Measurements from ENCODE around the gene MS4A15. TPM values are rescaled to one million over a fixed set of nuclear protein-coding genes. Genes with fewer than 3 reads are reported as not detected.
"Not testable (repeated sequence)": the region's sequence is repeated elsewhere in the genome, so short reads cannot be mapped to it uniquely, and the experiment has no call there.

Gene MS4A15
- total RNA-seq, 1 donor from 2014 or later: not detected

DNA sequence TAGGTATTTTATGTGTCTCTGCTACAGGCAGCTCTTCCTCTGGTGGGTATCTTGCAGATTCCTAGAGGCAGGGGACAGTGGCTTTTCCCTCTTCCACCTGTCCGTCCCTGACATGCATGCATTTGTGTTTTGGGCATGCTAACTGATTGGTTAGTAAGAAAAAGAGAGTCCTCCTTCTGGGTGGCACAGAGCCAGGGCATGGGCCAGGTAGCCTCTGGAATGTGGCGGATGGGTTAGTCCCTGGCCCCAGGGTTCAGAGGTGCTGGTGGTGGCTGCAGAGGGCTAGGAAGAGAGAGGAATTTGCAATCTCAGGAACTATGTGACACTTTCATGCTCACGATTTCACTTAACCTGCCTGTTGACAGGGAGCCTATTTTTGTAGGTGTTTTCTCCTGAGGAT, 5.8 kb upstream of the MS4A15 start:
- TF ChIP-seq, protein P1, sequence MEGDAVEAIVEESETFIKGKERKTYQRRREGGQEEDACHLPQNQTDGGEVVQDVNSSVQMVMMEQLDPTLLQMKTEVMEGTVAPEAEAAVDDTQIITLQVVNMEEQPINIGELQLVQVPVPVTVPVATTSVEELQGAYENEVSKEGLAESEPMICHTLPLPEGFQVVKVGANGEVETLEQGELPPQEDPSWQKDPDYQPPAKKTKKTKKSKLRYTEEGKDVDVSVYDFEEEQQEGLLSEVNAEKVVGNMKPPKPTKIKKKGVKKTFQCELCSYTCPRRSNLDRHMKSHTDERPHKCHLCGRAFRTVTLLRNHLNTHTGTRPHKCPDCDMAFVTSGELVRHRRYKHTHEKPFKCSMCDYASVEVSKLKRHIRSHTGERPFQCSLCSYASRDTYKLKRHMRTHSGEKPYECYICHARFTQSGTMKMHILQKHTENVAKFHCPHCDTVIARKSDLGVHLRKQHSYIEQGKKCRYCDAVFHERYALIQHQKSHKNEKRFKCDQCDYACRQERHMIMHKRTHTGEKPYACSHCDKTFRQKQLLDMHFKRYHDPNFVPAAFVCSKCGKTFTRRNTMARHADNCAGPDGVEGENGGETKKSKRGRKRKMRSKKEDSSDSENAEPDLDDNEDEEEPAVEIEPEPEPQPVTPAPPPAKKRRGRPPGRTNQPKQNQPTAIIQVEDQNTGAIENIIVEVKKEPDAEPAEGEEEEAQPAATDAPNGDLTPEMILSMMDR (conservative IDR thresholded peaks at IDR 0.05): no peak
- Mint-ChIP-seq H3K27me3 (ENCODE audit: low read depth) (peaks cover 33% of the 10 kb centered on the region), H3K4me1 (no peaks in the 10 kb centered on the region)

DNA sequence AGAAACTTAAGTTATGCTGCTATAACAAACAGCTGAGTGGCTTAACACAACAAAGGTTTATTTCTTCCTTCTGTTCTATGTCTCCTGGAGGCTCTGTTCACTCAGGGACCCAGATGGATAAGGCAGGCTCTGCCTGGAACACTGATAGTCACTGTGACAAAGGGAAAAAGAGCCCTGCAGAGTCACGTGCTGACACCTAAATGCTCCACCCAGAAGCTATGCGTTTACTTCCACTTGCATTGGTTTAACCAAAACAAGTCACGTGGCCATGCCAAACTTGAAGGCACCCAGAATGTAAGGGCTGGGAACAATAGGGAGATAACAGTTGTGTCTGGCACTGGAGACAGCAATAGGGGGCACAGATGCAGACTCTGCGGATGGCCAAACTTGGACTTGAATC, 3.4 kb upstream of the MS4A15 start:
- H3K27ac Mint-ChIP-seq (ENCODE audit: unreplicated experiment): no peak overlapping the region

More for the DNA sequence above, 5.8 kb upstream of the MS4A15 start:
- H3K36me3 Mint-ChIP-seq (ENCODE audit: low read depth): no peaks in the 10 kb centered on the region
- no peak overlapping the region for H3K27ac Mint-ChIP-seq (ENCODE audit: unreplicated experiment)
- H3K9me3 Mint-ChIP-seq: peaks cover 4% of the 10 kb centered on the region
- no peak overlapping the region for H3K4me3 Mint-ChIP-seq
- no peak for DNase-seq (ENCODE audit: low read depth, low spot score)

DNA sequence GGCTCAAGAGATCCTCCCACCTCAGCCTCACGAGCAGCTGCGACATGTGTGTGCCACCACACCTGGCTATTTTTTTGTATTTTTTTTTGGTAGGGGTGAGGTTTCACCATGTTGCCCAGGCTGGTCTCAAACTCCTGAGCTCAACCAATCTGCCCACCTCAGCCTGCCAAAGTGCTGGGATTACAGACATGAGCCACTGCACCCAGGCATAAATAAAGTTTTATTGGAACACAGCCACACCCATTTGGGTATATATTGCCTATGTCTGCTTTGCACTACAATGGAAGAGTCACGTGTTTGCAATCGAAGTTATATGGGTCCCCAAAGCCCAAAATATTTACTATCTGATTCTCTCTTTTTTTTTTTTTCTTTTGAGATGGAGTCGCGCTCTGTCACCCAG, 1.8 kb upstream of the MS4A15 start:
- H3K36me3 Mint-ChIP-seq (ENCODE audit: low read depth): no peaks in the 10 kb centered on the region
- peaks cover 36% of the 10 kb centered on the region for H3K27me3 Mint-ChIP-seq (ENCODE audit: low read depth)
- TF ChIP-seq, protein P1 (conservative IDR thresholded peaks at IDR 0.05): no peak
- no peaks in the 10 kb centered on the region for H3K4me1 Mint-ChIP-seq
- no peak overlapping the region for H3K4me3 Mint-ChIP-seq
- DNase-seq (ENCODE audit: low read depth, low spot score): no peak
- H3K9me3 Mint-ChIP-seq: peaks cover 2% of the 10 kb centered on the region
- no peak overlapping the region for H3K27ac Mint-ChIP-seq (ENCODE audit: unreplicated experiment)

More for the DNA sequence above, 3.4 kb upstream of the MS4A15 start:
- Mint-ChIP-seq H3K4me3 (no peak overlapping the region), H3K9me3 (peaks cover 2% of the 10 kb centered on the region), H3K4me1 (no peaks in the 10 kb centered on the region), H3K27me3 (ENCODE audit: low read depth) (peaks cover 33% of the 10 kb centered on the region), H3K36me3 (ENCODE audit: low read depth) (no peaks in the 10 kb centered on the region)
- TF ChIP-seq, protein P1 (conservative IDR thresholded peaks at IDR 0.05): no peak
- no peak for DNase-seq (ENCODE audit: low read depth, low spot score)

DNA sequence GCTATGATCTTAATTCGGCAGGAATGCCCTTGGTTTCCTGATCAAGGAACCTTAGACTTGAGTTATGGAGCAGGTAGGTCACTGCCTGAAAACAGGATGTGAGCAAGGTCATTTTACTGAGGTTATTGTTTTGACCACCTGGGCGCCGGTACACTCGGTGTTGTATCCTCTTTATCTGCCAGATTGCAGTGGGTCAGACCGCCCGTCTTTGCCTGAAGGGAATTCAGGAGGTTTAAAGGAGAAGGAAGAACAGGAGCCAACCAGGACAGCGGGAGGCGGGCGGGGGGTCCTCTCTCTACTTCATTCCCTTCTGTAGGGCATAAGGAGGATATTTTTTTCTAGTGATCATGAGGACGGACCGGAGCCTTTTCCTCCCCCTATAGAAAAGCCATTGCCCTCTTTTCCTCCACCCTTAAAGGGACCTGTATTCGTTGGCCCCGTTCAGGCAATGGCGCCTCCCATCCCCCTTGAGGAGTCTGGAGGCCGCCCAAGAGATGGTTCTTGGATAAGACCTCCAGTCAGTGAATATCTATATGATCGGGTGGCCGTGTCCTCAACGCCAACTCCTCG, 649 bp downstream of the MS4A15 start:
- Mint-ChIP-seq H3K27ac (ENCODE audit: unreplicated experiment) (no peak overlapping the region), H3K4me3 (no peak overlapping the region), H3K4me1 (no peaks in the 10 kb centered on the region), H3K27me3 (ENCODE audit: low read depth) (peaks cover 17% of the 10 kb centered on the region), H3K9me3 (peaks cover 2% of the 10 kb centered on the region), H3K36me3 (ENCODE audit: low read depth) (no peaks in the 10 kb centered on the region)
- no peak for DNase-seq (ENCODE audit: low read depth, low spot score)
- TF ChIP-seq, protein P1 (conservative IDR thresholded peaks at IDR 0.05): no peak

DNA sequence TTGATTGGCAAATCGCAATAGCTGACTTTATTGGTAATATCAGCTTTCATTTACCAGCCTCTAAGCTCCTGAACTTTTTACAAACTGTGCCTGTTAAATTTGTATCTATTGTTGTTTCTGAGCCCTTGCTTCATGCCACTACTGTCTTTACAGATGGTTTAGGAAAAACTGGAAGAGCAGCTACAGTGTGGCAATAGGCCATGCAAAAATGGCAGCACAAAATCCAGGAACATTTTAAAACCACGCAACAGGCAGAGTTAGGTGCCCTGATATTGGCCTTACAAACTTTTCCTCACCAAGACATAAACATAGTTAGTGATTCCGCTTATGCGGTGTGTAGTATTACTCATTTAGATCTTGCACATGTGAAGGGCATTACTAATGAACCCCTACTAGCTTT, 2.0 kb downstream of the MS4A15 start:
- H3K4me1 Mint-ChIP-seq; H3K36me3 Mint-ChIP-seq (ENCODE audit: low read depth); H3K27ac Mint-ChIP-seq (ENCODE audit: unreplicated experiment); H3K4me3 Mint-ChIP-seq; DNase-seq (ENCODE audit: low read depth, low spot score); H3K9me3 Mint-ChIP-seq; H3K27me3 Mint-ChIP-seq (ENCODE audit: low read depth): not testable (repeated sequence)

DNA sequence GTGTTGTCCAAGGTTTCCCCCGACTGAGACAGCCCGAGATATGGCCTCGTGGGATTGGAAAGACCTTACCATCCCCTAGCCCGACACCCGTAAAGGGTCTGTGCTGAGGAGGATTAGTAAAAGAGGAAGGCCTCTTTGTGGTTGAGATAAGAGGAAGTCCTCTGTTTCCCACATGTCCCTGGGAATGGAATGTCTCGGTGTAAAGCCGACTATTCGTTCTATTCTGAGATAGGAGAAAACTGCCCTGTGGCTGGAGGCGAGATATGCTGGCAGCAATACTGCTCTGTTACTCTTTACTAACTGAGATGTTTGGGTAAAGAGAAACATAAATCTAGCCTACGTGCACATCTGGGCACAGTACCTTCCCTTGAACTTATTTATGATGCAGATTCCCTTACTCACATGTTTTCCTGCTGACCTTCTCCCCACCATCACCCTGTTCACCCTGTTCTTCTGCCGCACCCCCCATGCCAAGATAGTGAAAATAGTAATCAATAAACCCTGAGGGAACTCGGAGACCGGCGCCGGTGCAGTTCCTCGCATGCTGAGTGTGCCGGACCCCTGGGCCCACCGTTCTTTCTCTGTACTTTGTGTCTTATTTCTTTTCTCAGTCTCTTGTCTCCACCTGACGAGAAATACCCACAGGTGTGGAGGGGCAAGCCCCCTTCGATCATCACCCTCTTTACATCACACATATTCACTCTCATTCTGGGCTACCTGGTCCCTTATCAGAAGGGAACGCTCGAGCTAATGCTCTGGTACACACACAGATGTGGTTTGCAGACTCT, 3.0 kb downstream of the MS4A15 start:
- H3K4me3 Mint-ChIP-seq: not testable (repeated sequence)

More for the DNA sequence above, 3.0 kb downstream of the MS4A15 start:
- H3K27me3 Mint-ChIP-seq (ENCODE audit: low read depth); DNase-seq (ENCODE audit: low read depth, low spot score); H3K4me1 Mint-ChIP-seq; H3K36me3 Mint-ChIP-seq (ENCODE audit: low read depth); H3K9me3 Mint-ChIP-seq; H3K27ac Mint-ChIP-seq (ENCODE audit: unreplicated experiment): not testable (repeated sequence)

All from neural crest cell (in vitro differentiated cells).